ENCODE data around the gene GUSB.

GRCh38 chr7:65953890-65954450 is 28.0 kb downstream of the GUSB start:
- TF ChIP-seq CTCF (IDR thresholded peaks at IDR 0.05) (no peak), POLR2A (IDR thresholded peaks at IDR 0.05) (no peak)

Data from tibial nerve (tissue), 3 donors.